ENCODE measurements around the gene CCDC9.
"Not testable (repeated sequence)": the region's sequence is repeated elsewhere in the genome, so short reads cannot be mapped to it uniquely, and the experiment has no call there.

The CCDC9 gene

GRCh38 chr19:47232422-47233211, 23.7 kb upstream of the CCDC9 start:
- peak; percentile 75 for DNase-seq

GRCh38 chr19:47236072-47236675, 20.2 kb upstream of the CCDC9 start:
- no peak for DNase-seq

DNA sequence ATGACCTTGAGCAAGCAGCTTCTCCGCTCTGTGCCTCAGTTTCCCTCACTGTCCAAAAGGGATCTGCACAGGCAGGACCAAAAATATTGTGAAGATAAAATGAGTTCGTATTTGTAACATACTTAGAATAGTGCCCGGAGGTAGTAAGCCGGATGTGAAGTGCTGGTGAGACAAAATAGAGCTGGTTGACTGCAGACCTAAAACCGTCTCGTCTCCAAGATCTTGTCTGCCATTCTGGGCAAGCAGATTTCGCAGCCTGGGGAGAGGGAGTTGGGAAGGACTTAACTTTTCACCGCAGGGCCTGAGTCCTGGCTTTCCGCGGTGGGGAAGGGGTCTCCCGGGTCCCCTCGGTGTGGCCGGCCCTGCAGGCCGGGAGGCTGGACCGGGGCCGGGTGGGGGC, 17.2 kb upstream of the CCDC9 start:
- DNase-seq, result no peak

- no peak for DNase-seq
These were observed 16.6 kb upstream of the CCDC9 start for GRCh38 chr19:47239610-47240296.

GRCh38 chr19:47240556-47240955, 15.8 kb upstream of the CCDC9 start:
- no peak for DNase-seq

DNA sequence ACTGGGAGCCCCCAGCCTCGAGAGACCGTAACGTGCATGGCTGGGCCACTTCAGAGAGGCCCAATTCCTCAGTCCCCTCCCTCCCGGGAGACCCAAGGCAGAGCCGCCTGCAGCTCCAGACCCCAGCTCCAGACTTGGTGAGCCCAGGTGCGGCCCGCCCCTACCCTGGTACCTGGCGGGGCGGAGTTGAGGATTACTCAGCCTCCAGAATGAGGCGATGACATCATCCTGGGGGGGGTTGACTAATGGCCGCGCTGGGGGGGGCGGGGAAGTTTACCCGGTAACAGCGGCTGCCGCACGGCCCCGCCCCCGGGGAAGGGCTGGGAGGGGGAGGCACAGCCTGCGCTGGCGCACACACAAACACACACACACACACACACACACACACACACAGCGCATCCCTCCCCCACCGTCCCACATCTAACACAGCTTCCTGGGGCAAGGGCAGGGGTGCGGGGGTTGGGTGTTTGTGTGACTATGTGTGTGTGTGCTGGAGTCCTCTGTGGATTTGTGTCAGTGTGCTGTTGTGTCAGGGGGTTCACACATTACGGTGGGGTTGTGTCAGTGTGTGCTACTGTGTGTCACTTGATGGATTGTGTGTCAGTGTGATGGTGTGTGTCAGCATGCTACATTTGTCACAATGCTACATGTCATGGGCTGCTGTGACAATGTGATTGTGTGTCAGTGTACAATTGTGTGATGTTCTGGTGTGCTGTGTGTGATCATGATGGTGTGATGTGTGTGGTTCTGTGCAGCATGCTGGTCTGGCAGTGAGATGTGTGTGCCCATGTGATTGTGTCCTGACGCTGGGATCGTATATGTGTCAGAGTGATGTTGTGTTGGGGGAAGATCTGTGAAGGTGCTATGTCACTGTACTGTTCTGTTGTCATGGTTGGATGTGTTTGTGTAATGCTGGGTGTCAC, 15.1 kb upstream of the CCDC9 start:
- peak; percentile 64 for DNase-seq

GRCh38 chr19:47241919-47242577, 14.3 kb upstream of the CCDC9 start:
- no peak for DNase-seq

GRCh38 chr19:47243364-47243775, 13.0 kb upstream of the CCDC9 start:
- no peak for DNase-seq

DNA sequence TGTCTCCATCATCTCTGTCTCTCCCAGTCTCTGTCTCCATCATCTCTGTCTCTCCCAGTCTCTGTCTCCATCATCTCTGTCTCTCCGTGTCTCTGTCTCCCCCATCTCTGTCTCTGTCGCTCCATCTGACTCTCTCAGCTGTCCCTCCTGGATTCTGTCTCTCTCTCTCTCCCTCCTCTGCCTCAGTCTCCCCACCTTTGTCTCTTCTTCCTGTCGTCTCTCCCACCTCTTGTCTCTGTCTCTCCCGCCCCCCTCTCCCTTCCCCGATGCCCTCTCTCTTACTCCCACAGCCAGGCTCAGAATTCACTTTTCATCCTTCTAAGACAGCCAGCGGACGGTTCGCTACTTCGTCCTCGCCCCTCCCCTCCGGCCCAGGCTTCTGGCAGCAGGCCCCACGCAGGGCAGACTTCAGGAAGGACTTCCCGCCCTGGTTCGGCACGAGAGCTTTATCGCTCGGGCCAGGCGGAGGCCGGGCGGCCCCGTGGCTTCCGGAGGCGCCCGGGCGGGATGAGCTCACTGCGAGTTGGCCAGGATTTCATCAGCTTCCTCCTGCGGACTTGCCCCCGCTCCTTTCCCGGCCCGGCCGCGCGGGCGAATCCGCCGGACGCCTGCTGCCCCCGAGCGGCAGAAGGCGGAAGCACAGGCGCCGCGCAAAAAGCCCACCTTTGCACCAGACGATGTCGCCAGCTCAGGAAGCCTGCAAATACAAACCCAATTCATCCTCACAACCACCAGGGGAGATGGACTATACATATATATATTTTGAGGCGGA, 12.4 kb upstream of the CCDC9 start:
- DNase-seq, result peak; percentile 95

GRCh38 chr19:47247308-47247990, 8.9 kb upstream of the CCDC9 start:
- DNase-seq, result peak; percentile 39

DNA sequence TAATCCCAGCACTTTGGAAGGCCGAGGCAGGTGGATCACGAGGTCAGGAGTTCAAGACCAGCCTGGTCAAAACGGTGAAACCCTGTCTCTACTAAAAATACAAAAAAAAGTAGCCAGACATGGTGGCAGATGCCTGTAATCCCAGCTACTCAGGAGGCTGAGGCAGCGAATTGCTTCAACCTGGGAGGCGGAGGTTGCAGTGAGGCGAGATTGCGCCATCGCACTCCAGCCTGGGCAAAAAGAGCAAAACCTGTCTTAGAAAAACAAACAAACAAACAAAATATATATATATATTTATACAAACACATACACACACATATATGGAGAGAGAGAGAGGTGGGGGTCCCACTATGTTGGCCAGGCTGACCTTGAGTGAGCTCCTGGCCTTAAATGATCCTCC, 3.3 kb upstream of the CCDC9 start:
- not testable (repeated sequence) for DNase-seq

- no peak for DNase-seq
These were observed 2.9 kb upstream of the CCDC9 start for GRCh38 chr19:47253467-47253881.

DNA sequence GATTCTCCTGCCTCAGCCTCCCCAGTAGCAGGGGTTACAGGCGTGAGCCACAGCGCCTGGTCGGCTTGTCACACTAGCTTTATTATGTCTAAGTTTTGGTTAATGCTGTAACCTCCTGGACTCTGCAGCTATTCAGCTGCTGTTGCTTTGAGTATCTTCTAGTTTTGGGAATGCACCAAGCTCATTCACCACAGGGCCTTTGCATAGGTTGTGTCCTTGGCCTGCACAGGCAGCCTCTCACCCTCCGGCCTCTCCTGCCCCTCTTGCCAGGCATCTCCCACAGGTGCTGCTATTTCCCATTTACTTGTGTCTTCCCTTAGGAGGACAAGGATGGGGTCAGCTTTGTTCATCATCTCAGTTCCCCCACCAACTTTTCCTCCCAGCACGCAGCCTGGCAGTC, 2.4 kb upstream of the CCDC9 start:
- DNase-seq, result no peak

DNA sequence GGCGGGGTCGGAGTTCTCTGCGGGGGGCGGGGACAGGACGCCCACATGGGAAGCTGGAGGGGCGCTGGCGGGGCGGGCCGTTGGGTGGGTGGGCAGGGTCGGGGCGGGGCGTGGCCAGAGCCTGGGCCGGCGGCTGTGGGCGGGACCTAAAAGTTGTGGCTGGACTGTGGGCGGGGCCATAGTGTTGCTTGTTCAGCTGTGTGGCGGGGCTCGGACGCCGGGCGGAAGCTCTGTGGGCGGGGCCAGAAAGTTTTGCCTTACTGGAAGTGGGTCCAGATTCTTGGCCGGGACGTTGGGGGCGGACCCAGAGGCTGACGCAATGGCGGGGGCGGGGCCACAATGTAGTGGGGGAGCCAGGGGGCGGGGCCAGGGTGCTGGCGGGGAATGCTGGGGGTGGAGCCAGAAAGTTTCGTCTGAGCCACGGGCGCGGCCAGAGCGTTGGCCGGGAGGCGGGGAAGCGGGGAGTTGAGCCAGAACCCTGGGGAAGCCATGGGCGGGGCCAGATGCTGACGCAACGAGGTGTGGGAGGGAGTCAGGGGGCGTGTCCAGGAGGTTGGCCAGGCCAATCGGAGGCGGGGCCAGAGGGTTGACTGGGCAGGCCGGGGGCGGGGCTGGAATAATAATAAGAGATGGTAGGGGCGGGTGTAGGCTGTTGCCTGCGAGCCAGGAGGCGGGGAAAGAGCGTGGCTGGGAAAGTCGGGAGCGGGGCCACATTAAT, 527 bp downstream of the CCDC9 start:
- peak; percentile 100 for DNase-seq

DNA sequence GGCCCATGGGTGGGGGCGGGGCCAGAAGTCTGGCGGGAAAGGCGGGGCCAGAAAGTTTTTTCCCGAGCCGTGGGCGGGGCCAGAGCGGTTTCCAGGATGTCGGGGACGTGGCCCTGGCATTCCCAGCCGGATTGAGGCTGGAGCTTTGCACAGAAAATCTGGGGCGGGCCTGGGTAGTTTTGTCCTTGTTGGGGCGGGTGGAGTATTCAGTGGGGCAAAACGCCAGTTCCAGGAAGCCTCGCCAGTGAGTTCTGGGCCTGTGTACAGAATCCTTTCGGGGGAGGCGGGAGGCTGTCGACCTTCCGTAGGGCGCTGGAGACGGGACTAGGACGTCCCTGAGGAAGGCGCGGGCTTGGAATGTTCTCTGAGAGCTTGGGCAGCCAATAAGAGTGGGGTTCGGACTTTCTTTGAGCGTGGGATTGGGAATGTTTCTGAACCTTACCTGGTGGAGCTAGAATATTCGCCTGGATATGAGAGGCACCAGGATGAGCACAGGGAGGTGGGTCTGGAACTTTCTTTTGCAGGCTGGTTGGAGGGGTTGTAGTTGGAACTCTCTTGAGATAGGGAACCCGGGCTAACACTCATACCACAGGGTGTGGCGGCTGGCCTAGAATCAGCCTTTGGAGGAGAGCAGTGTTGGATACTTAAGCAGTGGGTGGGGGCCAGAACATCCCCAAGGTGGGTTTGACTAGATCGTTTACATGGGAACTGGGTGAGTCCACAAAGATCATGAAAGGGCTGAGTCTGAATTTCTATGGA, 1.3 kb downstream of the CCDC9 start:
- DNase-seq, result peak; percentile 90

GRCh38 chr19:47258434-47258833, 2.1 kb downstream of the CCDC9 start:
- DNase-seq, result no peak

GRCh38 chr19:47258895-47259555, 2.7 kb downstream of the CCDC9 start:
- no peak for DNase-seq

GRCh38 chr19:47260476-47260875, 4.2 kb downstream of the CCDC9 start:
- DNase-seq, result no peak
